ENCODE data around the gene NRBP1. TPM values are rescaled to one million over a fixed set of nuclear protein-coding genes. Genes with fewer than 3 reads are reported as not detected.

NRBP1 gene
- total RNA-seq, 2 donors from 2014 or later = 69.6 to 87.7 TPM

DNA sequence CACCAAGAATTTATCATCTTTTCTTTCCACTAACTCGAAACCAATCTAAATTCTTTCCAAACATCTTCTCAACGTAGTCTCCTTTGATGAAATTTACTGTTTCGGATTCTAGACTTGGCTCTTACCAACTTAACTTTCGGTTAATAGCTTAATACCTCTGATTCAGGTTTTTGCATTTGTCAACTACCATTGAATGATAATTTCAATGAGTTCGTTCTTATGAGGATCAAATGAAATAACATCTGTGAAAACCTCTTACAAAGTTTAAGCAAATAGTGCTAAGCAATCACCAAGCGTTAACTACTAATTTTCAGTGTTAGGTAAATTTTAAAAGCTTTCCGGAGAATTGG, 593 bp upstream of the NRBP1 start:
- H3K9me3 ChIP-seq = no peaks in the 10 kb centered on the region
- peak overlapping the region; percentile 100 for H3K27ac ChIP-seq
- no peaks in the 10 kb centered on the region for H3K27me3 ChIP-seq
- intact Hi-C loops (cut with DNase I) = no loop called here
- H3K4me1 ChIP-seq = peaks cover 10% of the 10 kb centered on the region
- DNase-seq = no peak
- H3K9ac ChIP-seq (ENCODE audit: low read depth in 2 of 2, low read length in 2 of 2) = peak overlapping the region; percentile 75 to 89
- H3K36me3 ChIP-seq = no peaks in the 10 kb centered on the region
- no peak for TF ChIP-seq CTCF (IDR thresholded peaks at IDR 0.05)
- peak overlapping the region; percentile 94 for H3K4me3 ChIP-seq

DNA sequence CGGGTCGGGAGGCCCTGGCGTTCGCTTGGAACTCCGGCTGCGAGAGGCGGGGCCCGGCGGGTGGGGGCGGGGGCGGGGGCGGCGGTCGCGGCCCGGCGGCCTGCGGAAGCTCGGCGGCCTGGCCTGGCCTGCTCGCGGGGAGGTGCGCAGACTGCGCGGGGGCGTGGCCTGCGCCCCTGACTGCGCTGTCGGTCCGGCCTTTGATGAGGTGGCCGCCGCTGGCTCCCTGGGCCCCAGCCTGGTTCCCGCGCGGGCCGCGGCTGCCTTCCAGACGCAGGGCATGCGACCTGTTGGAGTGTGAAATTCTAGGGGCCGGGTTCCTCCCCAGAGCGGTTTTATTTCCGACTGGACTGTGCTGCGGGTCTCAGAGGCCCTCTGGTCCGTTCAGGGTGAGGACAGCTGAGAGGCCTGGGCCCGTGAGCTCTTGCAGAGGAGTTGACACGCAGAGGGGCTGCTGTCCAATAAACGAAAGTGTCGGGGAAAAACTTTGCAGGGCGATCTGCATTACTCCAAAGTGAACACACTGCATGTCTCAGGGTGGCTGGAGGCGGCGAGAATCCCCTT, 629 bp downstream of the NRBP1 start:
- peak; percentile 85 for DNase-seq
- Histone ChIP-seq H3K4me1 (peaks cover 10% of the 10 kb centered on the region), H3K4me3 (peak overlapping the region; percentile 94), H3K9me3 (no peaks in the 10 kb centered on the region), H3K27ac (peak overlapping the region; percentile 100), H3K36me3 (peaks cover 7% of the 10 kb centered on the region), H3K27me3 (no peaks in the 10 kb centered on the region), H3K9ac (ENCODE audit: low read depth in 2 of 2, low read length in 2 of 2) (peak overlapping the region; percentile 92 to 96)
- intact Hi-C loops (cut with DNase I) = no loop called here
- TF ChIP-seq CTCF (IDR thresholded peaks at IDR 0.05) = no peak

DNA sequence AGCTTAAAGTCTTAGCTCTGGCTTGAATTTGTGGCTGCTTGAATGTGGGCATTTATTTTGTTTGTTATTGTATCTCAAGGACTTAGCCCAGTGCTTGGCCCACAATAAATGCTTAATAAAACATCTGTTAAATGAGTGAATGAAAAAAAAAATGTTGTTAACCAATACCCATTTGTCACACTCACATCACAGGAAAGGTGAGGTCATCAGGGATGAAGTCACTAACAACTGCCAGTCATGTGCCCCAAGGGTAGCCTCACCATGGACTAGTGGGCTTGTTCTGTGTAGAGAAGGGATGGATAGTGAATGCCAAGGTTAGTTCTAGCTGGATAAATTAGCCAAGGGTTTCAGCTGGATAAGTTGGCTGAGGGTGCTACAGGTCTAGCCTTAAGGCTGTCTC, 3.0 kb downstream of the NRBP1 start:
- H3K4me1 ChIP-seq = peaks cover 10% of the 10 kb centered on the region
- TF ChIP-seq CTCF (IDR thresholded peaks at IDR 0.05) = no peak
- no peak for DNase-seq
- H3K27ac ChIP-seq = no peak overlapping the region
- H3K27me3 ChIP-seq = no peaks in the 10 kb centered on the region
- intact Hi-C loops (cut with DNase I) = no loop called here
- peaks cover 15% of the 10 kb centered on the region for H3K36me3 ChIP-seq
- no peak overlapping the region for H3K9ac ChIP-seq (ENCODE audit: low read depth in 2 of 2, low read length in 2 of 2)
- no peaks in the 10 kb centered on the region for H3K9me3 ChIP-seq
- no peak overlapping the region for H3K4me3 ChIP-seq

GRCh38 chr2:27435628-27436027, 7.2 kb downstream of the NRBP1 start:
- intact Hi-C loops (cut with DNase I) = no loop called here
- no peaks in the 10 kb centered on the region for H3K9me3 ChIP-seq
- H3K9ac ChIP-seq (ENCODE audit: low read depth in 2 of 2, low read length in 2 of 2) = no peak overlapping the region
- H3K4me3 ChIP-seq = no peak overlapping the region
- no peak for TF ChIP-seq CTCF (IDR thresholded peaks at IDR 0.05)
- no peaks in the 10 kb centered on the region for H3K27me3 ChIP-seq
- H3K36me3 ChIP-seq = peaks cover 20% of the 10 kb centered on the region
- no peak for DNase-seq
- H3K27ac ChIP-seq = no peak overlapping the region
- no peaks in the 10 kb centered on the region for H3K4me1 ChIP-seq

DNA sequence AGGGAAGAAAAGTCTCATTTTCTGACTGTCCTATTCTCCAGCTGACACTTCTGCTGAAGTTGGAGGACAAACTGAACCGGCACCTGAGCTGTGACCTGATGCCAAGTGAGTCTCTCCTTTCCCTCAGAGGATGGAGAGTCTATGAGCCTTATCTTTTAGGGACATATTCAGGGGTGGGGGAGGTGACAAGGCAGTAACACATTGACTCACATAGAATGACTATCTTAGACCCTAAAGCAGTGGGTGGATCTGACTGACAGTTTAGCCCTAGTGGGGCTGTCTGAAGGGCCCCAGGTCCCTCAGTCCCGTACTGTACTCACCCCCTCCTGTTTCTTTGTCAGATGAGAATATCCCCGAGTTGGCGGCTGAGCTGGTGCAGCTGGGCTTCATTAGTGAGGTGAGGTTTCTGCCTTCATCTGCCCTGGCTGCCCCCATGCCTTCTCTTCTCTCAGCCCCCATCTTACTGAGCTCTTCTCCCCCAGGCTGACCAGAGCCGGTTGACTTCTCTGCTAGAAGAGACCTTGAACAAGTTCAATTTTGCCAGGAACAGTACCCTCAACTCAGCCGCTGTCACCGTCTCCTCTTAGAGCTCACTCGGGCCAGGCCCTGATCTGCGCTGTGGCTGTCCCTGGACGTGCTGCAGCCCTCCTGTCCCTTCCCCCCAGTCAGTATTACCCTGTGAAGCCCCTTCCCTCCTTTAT, 12.9 kb downstream of the NRBP1 start:
- Histone ChIP-seq H3K4me1 (no peaks in the 10 kb centered on the region), H3K9me3 (no peaks in the 10 kb centered on the region), H3K36me3 (peaks cover 5% of the 10 kb centered on the region), H3K27me3 (no peaks in the 10 kb centered on the region), H3K9ac (ENCODE audit: low read depth in 2 of 2, low read length in 2 of 2) (no peak overlapping the region), H3K4me3 (no peak overlapping the region), H3K27ac (no peak overlapping the region)
- intact Hi-C loops (cut with DNase I) = no loop called here
- no peak for TF ChIP-seq CTCF (IDR thresholded peaks at IDR 0.05)
- no peak for DNase-seq

Data from colonic mucosa (tissue), 4 donors.